Ishikawa (cell line): ENCODE measurements around the gene USP44.

Source experiments
- CEBPB ChIP-seq: IDR thresholded peaks from 2 replicates; pipeline ENCODE4 v1.6.1; 2012
- CREB1 ChIP-seq: IDR thresholded peaks from 2 replicates; pipeline ENCODE4 v1.6.1; 2012; ENCODE audit warnings: low read depth
- EGR1 ChIP-seq: IDR thresholded peaks from 2 replicates; pipeline ENCODE4 v1.6.1; 2012
- EP300 ChIP-seq: IDR thresholded peaks from 2 replicates; pipeline ENCODE4 v1.6.1; 2012; ENCODE audit warnings: borderline replicate concordance
- FOXM1 ChIP-seq: IDR thresholded peaks from 2 replicates; pipeline ENCODE4 v1.6.1; 2012; ENCODE audit warnings: low read depth, borderline replicate concordance
- NFIC ChIP-seq: IDR thresholded peaks from 2 replicates; pipeline ENCODE4 v1.6.1; 2012
- RAD21 ChIP-seq: IDR thresholded peaks from 2 replicates; pipeline ENCODE4 v1.6.1; 2012; ENCODE audit warnings: low read depth
- TAF1 ChIP-seq: IDR thresholded peaks from 2 replicates; pipeline ENCODE4 v1.6.1; 2012; ENCODE audit warnings: low read depth, mild to moderate bottlenecking
- TCF12 ChIP-seq: IDR thresholded peaks from 2 replicates; pipeline ENCODE4 v1.6.1; 2012; ENCODE audit warnings: low read depth
- TEAD4 ChIP-seq: IDR thresholded peaks from 2 replicates; pipeline ENCODE4 v1.6.1; 2012
- YY1 ChIP-seq: IDR thresholded peaks from 2 replicates; pipeline ENCODE4 v1.6.1; 2012; ENCODE audit warnings: low read depth
- ZBTB7A ChIP-seq: IDR thresholded peaks from 2 replicates; pipeline ENCODE4 v1.6.1; 2012; ENCODE audit warnings: low read depth
- TF ChIP-seq, protein P1 (sequence below): IDR thresholded peaks from 2 replicates; pipeline ENCODE4 v1.6.1; 2012; ENCODE audit warnings: low read depth, mild to moderate bottlenecking
- TF ChIP-seq, protein P2 (sequence below): IDR thresholded peaks from 2 replicates; pipeline ENCODE4 v1.6.1; 2012
- TF ChIP-seq, protein P3 (sequence below): IDR thresholded peaks from 2 replicates; pipeline ENCODE4 v1.6.1; 2012

USP44 gene

DNA sequence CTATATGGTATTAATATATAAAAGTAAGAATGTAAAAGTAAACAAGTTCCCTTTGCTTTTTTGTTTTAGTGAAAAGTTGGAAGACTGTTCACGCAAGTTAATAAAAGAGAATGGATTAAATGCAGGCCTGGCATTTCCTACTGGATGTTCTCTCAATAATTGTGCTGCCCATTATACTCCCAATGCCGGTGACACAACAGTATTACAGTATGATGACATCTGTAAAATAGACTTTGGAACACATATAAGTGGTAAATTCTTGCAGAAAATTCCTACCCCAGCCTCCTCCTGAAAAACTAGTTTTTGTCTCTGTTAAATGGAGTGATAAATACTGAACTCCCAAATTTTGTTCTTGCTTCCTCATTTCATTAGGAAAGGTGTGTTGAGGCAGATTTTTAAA, 56.4 kb downstream of the USP44 start:
- TF ChIP-seq, protein P1, sequence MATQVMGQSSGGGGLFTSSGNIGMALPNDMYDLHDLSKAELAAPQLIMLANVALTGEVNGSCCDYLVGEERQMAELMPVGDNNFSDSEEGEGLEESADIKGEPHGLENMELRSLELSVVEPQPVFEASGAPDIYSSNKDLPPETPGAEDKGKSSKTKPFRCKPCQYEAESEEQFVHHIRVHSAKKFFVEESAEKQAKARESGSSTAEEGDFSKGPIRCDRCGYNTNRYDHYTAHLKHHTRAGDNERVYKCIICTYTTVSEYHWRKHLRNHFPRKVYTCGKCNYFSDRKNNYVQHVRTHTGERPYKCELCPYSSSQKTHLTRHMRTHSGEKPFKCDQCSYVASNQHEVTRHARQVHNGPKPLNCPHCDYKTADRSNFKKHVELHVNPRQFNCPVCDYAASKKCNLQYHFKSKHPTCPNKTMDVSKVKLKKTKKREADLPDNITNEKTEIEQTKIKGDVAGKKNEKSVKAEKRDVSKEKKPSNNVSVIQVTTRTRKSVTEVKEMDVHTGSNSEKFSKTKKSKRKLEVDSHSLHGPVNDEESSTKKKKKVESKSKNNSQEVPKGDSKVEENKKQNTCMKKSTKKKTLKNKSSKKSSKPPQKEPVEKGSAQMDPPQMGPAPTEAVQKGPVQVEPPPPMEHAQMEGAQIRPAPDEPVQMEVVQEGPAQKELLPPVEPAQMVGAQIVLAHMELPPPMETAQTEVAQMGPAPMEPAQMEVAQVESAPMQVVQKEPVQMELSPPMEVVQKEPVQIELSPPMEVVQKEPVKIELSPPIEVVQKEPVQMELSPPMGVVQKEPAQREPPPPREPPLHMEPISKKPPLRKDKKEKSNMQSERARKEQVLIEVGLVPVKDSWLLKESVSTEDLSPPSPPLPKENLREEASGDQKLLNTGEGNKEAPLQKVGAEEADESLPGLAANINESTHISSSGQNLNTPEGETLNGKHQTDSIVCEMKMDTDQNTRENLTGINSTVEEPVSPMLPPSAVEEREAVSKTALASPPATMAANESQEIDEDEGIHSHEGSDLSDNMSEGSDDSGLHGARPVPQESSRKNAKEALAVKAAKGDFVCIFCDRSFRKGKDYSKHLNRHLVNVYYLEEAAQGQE, result no peak
- TF ChIP-seq TEAD4 (no peak), TCF12 (no peak), EGR1 (no peak), YY1 (no peak), FOXM1 (no peak), EP300 (no peak), NFIC (no peak), CEBPB (no peak), RAD21 (no peak), CREB1 (no peak), TAF1 (no peak)
- TF ChIP-seq, protein P2, sequence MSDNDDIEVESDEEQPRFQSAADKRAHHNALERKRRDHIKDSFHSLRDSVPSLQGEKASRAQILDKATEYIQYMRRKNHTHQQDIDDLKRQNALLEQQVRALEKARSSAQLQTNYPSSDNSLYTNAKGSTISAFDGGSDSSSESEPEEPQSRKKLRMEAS, result no peak

DNA sequence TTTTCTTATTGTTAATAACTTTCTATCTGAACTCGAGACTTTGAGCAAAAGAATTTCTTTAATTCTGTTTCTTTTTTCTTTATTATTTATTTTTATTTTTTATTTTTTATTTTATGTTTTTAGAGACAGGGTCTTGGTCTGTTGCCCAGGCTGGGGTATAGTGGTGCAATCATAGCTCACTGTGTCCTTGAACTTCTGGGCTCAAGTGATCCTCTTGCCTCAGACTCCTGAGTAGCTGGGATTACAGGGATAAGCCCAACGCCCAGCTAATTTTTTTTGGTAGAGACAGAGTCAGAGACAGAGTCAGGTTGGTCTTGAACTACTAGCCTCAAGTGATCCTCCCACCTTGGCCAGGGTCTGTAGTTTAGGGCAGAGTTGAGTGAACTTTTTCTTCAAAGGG, 58.8 kb downstream of the USP44 start:
- no peak for TF ChIP-seq TCF12
- TF ChIP-seq YY1, result no peak
- TF ChIP-seq, protein P1, result no peak
- TF ChIP-seq, protein P3, sequence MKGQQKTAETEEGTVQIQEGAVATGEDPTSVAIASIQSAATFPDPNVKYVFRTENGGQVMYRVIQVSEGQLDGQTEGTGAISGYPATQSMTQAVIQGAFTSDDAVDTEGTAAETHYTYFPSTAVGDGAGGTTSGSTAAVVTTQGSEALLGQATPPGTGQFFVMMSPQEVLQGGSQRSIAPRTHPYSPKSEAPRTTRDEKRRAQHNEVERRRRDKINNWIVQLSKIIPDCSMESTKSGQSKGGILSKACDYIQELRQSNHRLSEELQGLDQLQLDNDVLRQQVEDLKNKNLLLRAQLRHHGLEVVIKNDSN, result no peak
- TF ChIP-seq TEAD4, result no peak
- no peak for TF ChIP-seq CEBPB
- TF ChIP-seq EGR1, result no peak
- no peak for TF ChIP-seq NFIC
- no peak for TF ChIP-seq TAF1
- no peak for TF ChIP-seq FOXM1
- TF ChIP-seq EP300, result no peak
- no peak for TF ChIP-seq CREB1
- TF ChIP-seq ZBTB7A, result no peak
- TF ChIP-seq, protein P2, result no peak
- TF ChIP-seq RAD21, result no peak

GRCh38 chr12:95487024-95487423, 64.3 kb downstream of the USP44 start:
- TF ChIP-seq EGR1 (no peak), ZBTB7A (no peak), FOXM1 (no peak), EP300 (no peak), CREB1 (no peak), TEAD4 (no peak), CEBPB (no peak), TAF1 (no peak), NFIC (no peak), RAD21 (no peak), YY1 (no peak), TCF12 (no peak)
- TF ChIP-seq, protein P2, result no peak
- TF ChIP-seq, protein P1, result no peak
- TF ChIP-seq, protein P3, result no peak

- TF ChIP-seq CREB1 (no peak), TCF12 (no peak), EP300 (no peak), ZBTB7A (no peak), NFIC (no peak), RAD21 (no peak), CEBPB (no peak)
- TF ChIP-seq, protein P2, result no peak
These were observed 66.8 kb downstream of the USP44 start for GRCh38 chr12:95484524-95484923.
